Measurements from ENCODE around the gene ADAM12. TPM values are rescaled to one million over a fixed set of nuclear protein-coding genes. Genes with fewer than 3 reads are reported as not detected.

ADAM12 gene
- total RNA-seq, 4 donors from 2014 or later = 0.19 to 2.6 (median 1.5) TPM

DNA sequence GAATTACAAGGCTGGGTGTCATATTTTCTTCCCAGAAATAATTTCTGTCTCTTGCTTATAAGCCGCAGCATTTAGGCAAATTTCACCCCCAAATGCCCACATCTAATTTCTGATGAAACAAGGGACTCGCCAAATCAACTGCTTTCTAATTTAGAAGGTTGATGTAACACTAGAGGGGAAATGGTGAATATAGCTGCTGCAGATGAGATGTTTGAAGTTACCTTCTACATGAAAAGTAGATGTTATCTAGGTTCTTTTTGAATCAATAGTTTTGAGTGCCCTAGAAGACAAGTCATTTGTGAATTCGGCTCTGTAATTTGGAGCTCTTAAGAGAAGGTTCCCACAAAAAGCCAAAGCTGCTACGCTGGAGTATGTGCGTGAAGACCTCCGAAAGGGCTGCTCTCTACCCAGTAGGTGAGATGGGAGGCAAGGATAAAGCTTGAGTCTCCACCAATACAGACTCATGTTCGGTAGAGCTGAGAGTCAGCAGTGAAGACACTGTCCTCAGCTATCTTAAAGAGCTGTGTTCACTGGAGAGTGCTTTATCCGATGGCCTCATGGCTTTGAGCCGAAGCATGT lies 392.5 kb downstream of the ADAM12 start:
- no peak overlapping the region for H3K4me3 ChIP-seq
- no peaks in the 10 kb centered on the region for H3K9me3 ChIP-seq
- no peak for DNase-seq (ENCODE audit: low spot score in 2 of 2)
- no peaks in the 10 kb centered on the region for H3K4me1 ChIP-seq
- H3K27me3 ChIP-seq = no peaks in the 10 kb centered on the region
- 94% methylated on average over 9 of the region's 9 CpGs for WGBS
- H3K36me3 ChIP-seq = no peaks in the 10 kb centered on the region
- TF ChIP-seq EP300 (IDR thresholded peaks at IDR 0.05) (no peak), POLR2A (IDR thresholded peaks at IDR 0.05) (no peak), POLR2AphosphoS5 (IDR thresholded peaks at IDR 0.05) (no peak)
- TF ChIP-seq, protein P1, sequence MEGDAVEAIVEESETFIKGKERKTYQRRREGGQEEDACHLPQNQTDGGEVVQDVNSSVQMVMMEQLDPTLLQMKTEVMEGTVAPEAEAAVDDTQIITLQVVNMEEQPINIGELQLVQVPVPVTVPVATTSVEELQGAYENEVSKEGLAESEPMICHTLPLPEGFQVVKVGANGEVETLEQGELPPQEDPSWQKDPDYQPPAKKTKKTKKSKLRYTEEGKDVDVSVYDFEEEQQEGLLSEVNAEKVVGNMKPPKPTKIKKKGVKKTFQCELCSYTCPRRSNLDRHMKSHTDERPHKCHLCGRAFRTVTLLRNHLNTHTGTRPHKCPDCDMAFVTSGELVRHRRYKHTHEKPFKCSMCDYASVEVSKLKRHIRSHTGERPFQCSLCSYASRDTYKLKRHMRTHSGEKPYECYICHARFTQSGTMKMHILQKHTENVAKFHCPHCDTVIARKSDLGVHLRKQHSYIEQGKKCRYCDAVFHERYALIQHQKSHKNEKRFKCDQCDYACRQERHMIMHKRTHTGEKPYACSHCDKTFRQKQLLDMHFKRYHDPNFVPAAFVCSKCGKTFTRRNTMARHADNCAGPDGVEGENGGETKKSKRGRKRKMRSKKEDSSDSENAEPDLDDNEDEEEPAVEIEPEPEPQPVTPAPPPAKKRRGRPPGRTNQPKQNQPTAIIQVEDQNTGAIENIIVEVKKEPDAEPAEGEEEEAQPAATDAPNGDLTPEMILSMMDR (IDR thresholded peaks at IDR 0.05) = no peak
- no peak overlapping the region for H3K27ac ChIP-seq

DNA sequence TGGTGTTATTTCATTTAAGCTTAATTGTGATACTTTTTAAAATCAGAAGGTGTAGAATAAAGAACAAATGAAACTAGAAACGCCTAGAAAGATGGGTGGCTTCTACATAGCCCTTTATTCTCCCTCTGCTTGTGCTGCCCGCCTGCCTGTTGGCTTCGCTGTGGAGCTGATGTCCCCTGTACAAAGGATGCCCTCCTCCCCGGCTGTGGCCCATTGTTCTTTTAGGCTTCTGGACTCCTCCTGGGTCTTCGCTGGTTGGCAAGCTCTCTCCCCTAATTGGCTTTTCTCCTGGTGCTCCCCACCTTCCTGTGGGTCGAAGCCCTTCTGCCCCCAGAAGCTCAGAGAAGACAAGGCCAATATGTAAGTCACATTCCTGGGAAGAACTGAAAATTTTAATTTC lies 393.7 kb downstream of the ADAM12 start:
- WGBS = 92% methylated on average over 6 of the region's 6 CpGs
- TF ChIP-seq POLR2A (IDR thresholded peaks at IDR 0.05) (no peak), EP300 (IDR thresholded peaks at IDR 0.05) (no peak), POLR2AphosphoS5 (IDR thresholded peaks at IDR 0.05) (no peak)
- TF ChIP-seq, protein P1 (IDR thresholded peaks at IDR 0.05) = no peak
- Histone ChIP-seq H3K4me3 (no peak overlapping the region), H3K27ac (no peak overlapping the region), H3K4me1 (no peaks in the 10 kb centered on the region), H3K9me3 (no peaks in the 10 kb centered on the region), H3K36me3 (no peaks in the 10 kb centered on the region), H3K27me3 (no peaks in the 10 kb centered on the region)
- no peak for DNase-seq (ENCODE audit: low spot score in 2 of 2)

DNA sequence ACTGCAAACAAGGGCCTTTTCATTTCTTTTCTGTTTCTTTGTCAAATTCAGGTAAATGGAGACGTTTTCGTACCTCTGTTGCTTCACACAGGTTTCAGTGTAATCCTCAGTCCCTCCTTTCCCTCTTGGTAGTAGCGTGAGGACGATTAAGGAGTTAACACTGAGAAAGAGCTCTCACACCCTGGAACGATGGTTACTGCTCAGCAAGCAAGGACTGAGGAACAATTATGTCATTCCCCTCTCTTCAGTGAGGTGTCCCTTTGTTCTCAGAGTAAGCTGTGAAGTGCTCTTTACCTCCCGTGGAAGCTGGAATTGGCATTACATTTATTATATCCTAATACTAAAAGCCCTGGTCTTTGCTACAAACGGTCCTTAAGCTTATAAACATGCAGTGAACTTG lies 396.0 kb downstream of the ADAM12 start:
- H3K27me3 ChIP-seq = no peaks in the 10 kb centered on the region
- no peak overlapping the region for H3K4me3 ChIP-seq
- no peak for DNase-seq (ENCODE audit: low spot score in 2 of 2)
- H3K27ac ChIP-seq = no peak overlapping the region
- no peaks in the 10 kb centered on the region for H3K4me1 ChIP-seq
- WGBS = 79% methylated on average over 7 of the region's 7 CpGs
- H3K9me3 ChIP-seq = no peaks in the 10 kb centered on the region
- TF ChIP-seq, protein P1 (IDR thresholded peaks at IDR 0.05) = no peak
- TF ChIP-seq POLR2AphosphoS5 (IDR thresholded peaks at IDR 0.05) (no peak), POLR2A (IDR thresholded peaks at IDR 0.05) (no peak)
- no peaks in the 10 kb centered on the region for H3K36me3 ChIP-seq

DNA sequence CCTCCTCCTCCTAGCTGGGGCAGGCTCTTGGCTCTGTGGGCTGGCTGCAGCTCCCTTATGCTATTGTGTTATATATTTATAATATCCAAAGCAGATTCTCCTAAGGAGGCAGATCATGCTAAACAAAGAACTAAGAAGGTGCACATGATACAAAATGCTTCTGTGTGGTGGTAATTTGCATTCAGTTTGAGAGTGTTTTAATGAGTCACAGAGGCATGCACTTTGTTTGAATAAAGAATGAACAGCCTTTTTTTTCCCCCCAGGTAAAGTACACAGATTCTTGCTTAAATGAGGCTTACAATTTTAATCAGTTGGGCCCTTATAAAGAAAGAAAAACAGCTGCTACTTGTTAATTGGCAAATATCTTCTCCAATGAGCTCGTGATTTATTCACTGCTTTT lies 396.9 kb downstream of the ADAM12 start:
- no peak for DNase-seq (ENCODE audit: low spot score in 2 of 2)
- no peaks in the 10 kb centered on the region for H3K9me3 ChIP-seq
- no peaks in the 10 kb centered on the region for H3K4me1 ChIP-seq
- H3K36me3 ChIP-seq = no peaks in the 10 kb centered on the region
- H3K4me3 ChIP-seq = no peak overlapping the region
- 77% methylated on average over 1 of the region's 1 CpG for WGBS
- no peak for TF ChIP-seq EP300 (IDR thresholded peaks at IDR 0.05)
- TF ChIP-seq, protein P1 (IDR thresholded peaks at IDR 0.05) = no peak
- no peak for TF ChIP-seq POLR2A (IDR thresholded peaks at IDR 0.05)
- no peak for TF ChIP-seq POLR2AphosphoS5 (IDR thresholded peaks at IDR 0.05)
- no peak overlapping the region for H3K27ac ChIP-seq
- no peaks in the 10 kb centered on the region for H3K27me3 ChIP-seq

DNA sequence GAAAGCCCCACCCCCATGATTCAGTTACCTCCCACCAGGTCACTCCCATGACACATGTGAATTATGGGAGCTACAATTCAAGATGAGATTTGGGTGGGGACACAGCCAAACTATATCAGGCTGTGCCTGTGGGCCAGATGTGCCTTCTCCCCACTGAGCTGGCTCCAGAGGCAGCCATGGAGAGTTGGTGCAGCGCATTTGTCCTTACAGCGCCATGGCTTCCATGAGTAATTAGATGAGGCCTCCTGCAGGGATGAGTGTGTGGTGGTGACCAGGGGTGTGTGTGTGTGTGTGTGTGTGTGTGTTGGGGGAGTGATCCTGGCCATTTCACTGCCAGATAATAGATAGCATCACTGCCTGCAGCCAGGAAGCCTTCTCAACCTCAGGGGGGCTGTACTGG lies 397.3 kb downstream of the ADAM12 start:
- H3K4me1 ChIP-seq = no peaks in the 10 kb centered on the region
- DNase-seq (ENCODE audit: low spot score in 2 of 2) = no peak
- H3K27ac ChIP-seq = no peak overlapping the region
- no peak overlapping the region for H3K4me3 ChIP-seq
- no peaks in the 10 kb centered on the region for H3K27me3 ChIP-seq
- 94% methylated on average over 2 of the region's 2 CpGs for WGBS
- H3K36me3 ChIP-seq = no peaks in the 10 kb centered on the region
- H3K9me3 ChIP-seq = no peaks in the 10 kb centered on the region
- TF ChIP-seq POLR2AphosphoS5 (IDR thresholded peaks at IDR 0.05) (no peak), POLR2A (IDR thresholded peaks at IDR 0.05) (no peak), EP300 (IDR thresholded peaks at IDR 0.05) (no peak)
- TF ChIP-seq, protein P1 (IDR thresholded peaks at IDR 0.05) = no peak

Data from suprapubic skin (tissue), 4 donors.